Prostate gland (tissue), 2 donors: ENCODE measurements around the gene RSU1. TPM values are rescaled to one million over a fixed set of nuclear protein-coding genes. Genes with fewer than 3 reads are reported as not detected.

Source experiments
- DNase-seq: peaks from one replicate; pipeline ENCODE4 v3.0.0-alpha.2; 2019; ENCODE audit warnings: low spot score
- H3K27ac ChIP-seq, 2 donors: fragments of 200-600 bp; sonication (generic); 2 replicates each; pipeline ENCODE4 v1.5.1; 2017 to 2019
- H3K27me3 ChIP-seq: fragments of 200-600 bp; sonication (generic); replicated peaks from 2 replicates; pipeline ENCODE4 v1.5.1; 2019; ENCODE audit not compliant: insufficient read depth
- H3K36me3 ChIP-seq, 2 donors: fragments of 200-600 bp; sonication (generic); 1 replicate in 1 of 2; 2 replicates in 1 of 2; pipeline versions ENCODE4 v1.5.1 to v1.8.1; 2017 to 2019
- H3K4me1 ChIP-seq: fragments of 200-600 bp; sonication (generic); replicated peaks from 2 replicates; pipeline ENCODE4 v1.5.1; 2019
- H3K4me3 ChIP-seq, 2 donors: fragments of 200-600 bp; sonication (generic); 2 replicates each; pipeline ENCODE4 v1.5.1; 2017 to 2019
- H3K9me3 ChIP-seq: fragments of 200-600 bp; sonication (generic); 2 replicates; pipeline ENCODE4 v1.5.1; 2017
- POLR2A ChIP-seq: fragments of 450-650 bp; IDR thresholded peaks from one replicate; pipeline ENCODE4 v1.6.1; 2016; ENCODE audit warnings: antibody characterized with exemption, mild to moderate bottlenecking
- POLR2AphosphoS5 ChIP-seq: sonication (generic); formaldehyde crosslinking; IDR thresholded peaks from one replicate; pipeline ENCODE4 v1.6.1; 2017; ENCODE audit warnings: antibody characterized with exemption
- WGBS: methylation state at CpG from one replicate; pipeline ENCODE4 v1.1.5; 2018; 5-methylcytosine and 5-hydroxymethylcytosine counted together
- intact Hi-C: fragments of 100-400 bp; cut with DNase I; formaldehyde crosslinking; loops from one replicate; pipeline ENCODE4 v1.14.2; 2022
- total RNA-seq, 2 donors: library from RNA; depleted of rRNA; stranded (reverse); fragments of >200 nt; gene quantifications; one replicate each; pipeline ENCODE4 v1.1.0, GENCODE V29; 2016
- TF ChIP-seq, protein P1 (sequence below), 4 experiments: fragments of 200-600 bp in 2 of 4; fragments of 450-650 bp in 2 of 4; sonication (generic) in 2 of 4; IDR thresholded peaks; 1 replicate in 3 of 4; 2 replicates in 1 of 4; pipeline ENCODE4 v1.5.1; 2016 to 2019; ENCODE audit warnings: antibody characterized with exemption in 4 of 4, mild to moderate bottlenecking in 2 of 4, moderate library complexity in 2 of 4

RSU1 gene
- total RNA-seq, 2 donors from 2014 or later = 32.2 to 49.3 TPM

GRCh38 chr10:16812676-16813075 is 4.5 kb downstream of the RSU1 start:
- Histone ChIP-seq H3K27ac (no peak overlapping the region), H3K4me1 (no peaks in the 10 kb centered on the region)

GRCh38 chr10:16811765-16812164 is 5.5 kb downstream of the RSU1 start:
- intact Hi-C loops = no loop called here

More at GRCh38 chr10:16812676-16813075, 4.5 kb downstream of the RSU1 start:
- 71% methylated on average over 4 of the region's 4 CpGs for WGBS
- Histone ChIP-seq H3K4me3 (no peak overlapping the region), H3K36me3 (no peaks in the 10 kb centered on the region), H3K9me3 (no peaks in the 10 kb centered on the region), H3K27me3 (no peaks in the 10 kb centered on the region)
- intact Hi-C loops = no loop called here
- DNase-seq = no peak
- TF ChIP-seq POLR2AphosphoS5 = no peak
- TF ChIP-seq, protein P1, sequence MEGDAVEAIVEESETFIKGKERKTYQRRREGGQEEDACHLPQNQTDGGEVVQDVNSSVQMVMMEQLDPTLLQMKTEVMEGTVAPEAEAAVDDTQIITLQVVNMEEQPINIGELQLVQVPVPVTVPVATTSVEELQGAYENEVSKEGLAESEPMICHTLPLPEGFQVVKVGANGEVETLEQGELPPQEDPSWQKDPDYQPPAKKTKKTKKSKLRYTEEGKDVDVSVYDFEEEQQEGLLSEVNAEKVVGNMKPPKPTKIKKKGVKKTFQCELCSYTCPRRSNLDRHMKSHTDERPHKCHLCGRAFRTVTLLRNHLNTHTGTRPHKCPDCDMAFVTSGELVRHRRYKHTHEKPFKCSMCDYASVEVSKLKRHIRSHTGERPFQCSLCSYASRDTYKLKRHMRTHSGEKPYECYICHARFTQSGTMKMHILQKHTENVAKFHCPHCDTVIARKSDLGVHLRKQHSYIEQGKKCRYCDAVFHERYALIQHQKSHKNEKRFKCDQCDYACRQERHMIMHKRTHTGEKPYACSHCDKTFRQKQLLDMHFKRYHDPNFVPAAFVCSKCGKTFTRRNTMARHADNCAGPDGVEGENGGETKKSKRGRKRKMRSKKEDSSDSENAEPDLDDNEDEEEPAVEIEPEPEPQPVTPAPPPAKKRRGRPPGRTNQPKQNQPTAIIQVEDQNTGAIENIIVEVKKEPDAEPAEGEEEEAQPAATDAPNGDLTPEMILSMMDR (IDR thresholded peaks at IDR 0.05) = no peak
- TF ChIP-seq POLR2A = no peak

GRCh38 chr10:16811292-16811691 is 5.9 kb downstream of the RSU1 start:
- TF ChIP-seq, protein P1 (IDR thresholded peaks at IDR 0.05) = no peak
- TF ChIP-seq POLR2AphosphoS5 (no peak), POLR2A (no peak)
- intact Hi-C loops = no loop called here
- WGBS = 83% methylated on average over 3 of the region's 3 CpGs
- Histone ChIP-seq H3K27me3 (no peaks in the 10 kb centered on the region), H3K27ac (no peak overlapping the region), H3K9me3 (no peaks in the 10 kb centered on the region), H3K4me1 (no peaks in the 10 kb centered on the region), H3K4me3 (no peak overlapping the region), H3K36me3 (no peaks in the 10 kb centered on the region)
- DNase-seq = no peak

More at GRCh38 chr10:16811765-16812164, 5.5 kb downstream of the RSU1 start:
- TF ChIP-seq POLR2A = no peak
- TF ChIP-seq, protein P1 (IDR thresholded peaks at IDR 0.05) = no peak
- no peak for TF ChIP-seq POLR2AphosphoS5
- Histone ChIP-seq H3K27ac (no peak overlapping the region), H3K36me3 (no peaks in the 10 kb centered on the region), H3K4me1 (no peaks in the 10 kb centered on the region), H3K27me3 (no peaks in the 10 kb centered on the region), H3K9me3 (no peaks in the 10 kb centered on the region), H3K4me3 (no peak overlapping the region)
- WGBS = 91% methylated on average over 6 of the region's 6 CpGs
- DNase-seq = no peak

DNA sequence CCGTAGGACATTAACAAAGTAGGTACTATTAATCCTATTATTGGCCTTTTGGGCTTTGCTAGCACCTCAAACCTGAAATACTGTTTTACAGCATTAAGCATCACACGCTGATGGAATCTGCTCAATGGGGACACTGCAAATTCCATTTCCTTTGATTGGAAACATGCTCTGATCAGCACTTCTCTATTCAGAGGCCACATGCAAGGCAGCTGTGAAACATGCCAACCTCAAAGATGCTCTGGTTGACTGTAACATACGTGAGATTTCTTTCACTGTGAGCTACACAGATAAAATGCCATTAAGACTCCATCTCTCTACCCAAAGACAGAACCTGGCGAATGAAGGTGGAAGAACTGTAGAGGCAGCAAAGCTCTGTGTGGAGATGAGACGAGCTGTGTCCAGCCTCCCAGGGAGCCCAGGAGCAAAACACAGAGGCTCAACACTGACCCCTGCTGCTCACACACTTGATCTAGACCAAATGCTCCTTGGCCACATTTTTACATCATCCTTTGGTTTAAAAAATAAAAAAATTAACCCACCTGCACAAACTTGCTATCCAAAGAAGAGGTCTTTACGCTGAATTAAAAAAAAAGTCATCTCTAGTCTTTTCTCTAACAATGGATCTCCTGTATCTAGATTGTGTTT is 8.0 kb downstream of the RSU1 start:
- H3K4me1 ChIP-seq = no peaks in the 10 kb centered on the region
- H3K36me3 ChIP-seq = no peaks in the 10 kb centered on the region
- no peak overlapping the region for H3K4me3 ChIP-seq
- TF ChIP-seq, protein P1 (IDR thresholded peaks at IDR 0.05) = peak in 2 of 4 experiments; percentile 21 to 30
- no peak for TF ChIP-seq POLR2A
- TF ChIP-seq POLR2AphosphoS5 = no peak
- H3K9me3 ChIP-seq = no peaks in the 10 kb centered on the region
- DNase-seq = no peak
- WGBS = 91% methylated on average over 6 of the region's 6 CpGs
- intact Hi-C loops = no loop called here
- H3K27ac ChIP-seq = no peak overlapping the region
- H3K27me3 ChIP-seq = no peaks in the 10 kb centered on the region

- Histone ChIP-seq H3K36me3 (no peaks in the 10 kb centered on the region), H3K27me3 (no peaks in the 10 kb centered on the region), H3K4me1 (no peaks in the 10 kb centered on the region), H3K9me3 (no peaks in the 10 kb centered on the region), H3K27ac (no peak overlapping the region), H3K4me3 (no peak overlapping the region)
- WGBS = 86% methylated on average over 4 of the region's 4 CpGs
- TF ChIP-seq, protein P1 (IDR thresholded peaks at IDR 0.05) = no peak
- TF ChIP-seq POLR2A (no peak), POLR2AphosphoS5 (no peak)
- intact Hi-C loops = no loop called here
- no peak for DNase-seq
These were observed 13.1 kb downstream of the RSU1 start for GRCh38 chr10:16804123-16804522.
